ENCODE measurements around the gene TUBB8.
"Not testable (repeated sequence)": the region's sequence is repeated elsewhere in the genome, so short reads cannot be mapped to it uniquely, and the experiment has no call there.

DNA sequence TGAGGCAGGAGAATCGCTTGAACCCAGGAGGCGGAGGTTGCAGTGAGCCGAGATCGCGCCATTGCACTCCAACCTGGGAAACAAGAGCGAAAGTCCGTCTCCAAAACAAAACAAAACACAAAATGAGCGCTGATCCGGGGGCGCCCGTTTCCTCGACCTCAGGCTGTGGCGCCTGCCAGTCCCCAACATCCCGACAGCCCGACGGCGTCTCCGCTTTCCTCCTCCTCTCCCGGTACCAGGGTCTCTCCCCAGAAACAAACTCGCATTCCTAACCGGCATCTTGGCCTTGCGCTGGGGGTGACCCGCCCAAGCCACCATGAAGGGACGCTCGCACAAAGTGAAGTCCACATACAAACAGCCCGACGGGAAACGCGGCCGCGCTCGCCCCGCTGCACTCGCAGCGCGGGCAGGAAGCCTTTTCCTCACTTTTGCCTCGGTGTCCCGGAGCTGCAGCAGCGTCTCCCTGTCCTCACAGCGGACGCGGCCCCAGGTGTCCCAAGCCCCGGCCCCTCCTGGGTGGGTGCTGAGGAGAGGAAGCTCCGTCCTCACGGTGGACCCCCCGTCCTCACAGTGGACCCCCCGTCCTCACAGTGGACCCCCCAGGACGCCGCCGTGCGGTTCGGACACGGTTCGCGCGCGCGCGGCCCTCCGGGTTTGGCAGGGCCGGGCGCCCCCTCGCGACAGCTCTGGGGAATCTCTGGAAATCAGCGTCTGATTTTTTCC is 24.6 kb upstream of the TUBB8 start:
- TF ChIP-seq, protein P1, sequence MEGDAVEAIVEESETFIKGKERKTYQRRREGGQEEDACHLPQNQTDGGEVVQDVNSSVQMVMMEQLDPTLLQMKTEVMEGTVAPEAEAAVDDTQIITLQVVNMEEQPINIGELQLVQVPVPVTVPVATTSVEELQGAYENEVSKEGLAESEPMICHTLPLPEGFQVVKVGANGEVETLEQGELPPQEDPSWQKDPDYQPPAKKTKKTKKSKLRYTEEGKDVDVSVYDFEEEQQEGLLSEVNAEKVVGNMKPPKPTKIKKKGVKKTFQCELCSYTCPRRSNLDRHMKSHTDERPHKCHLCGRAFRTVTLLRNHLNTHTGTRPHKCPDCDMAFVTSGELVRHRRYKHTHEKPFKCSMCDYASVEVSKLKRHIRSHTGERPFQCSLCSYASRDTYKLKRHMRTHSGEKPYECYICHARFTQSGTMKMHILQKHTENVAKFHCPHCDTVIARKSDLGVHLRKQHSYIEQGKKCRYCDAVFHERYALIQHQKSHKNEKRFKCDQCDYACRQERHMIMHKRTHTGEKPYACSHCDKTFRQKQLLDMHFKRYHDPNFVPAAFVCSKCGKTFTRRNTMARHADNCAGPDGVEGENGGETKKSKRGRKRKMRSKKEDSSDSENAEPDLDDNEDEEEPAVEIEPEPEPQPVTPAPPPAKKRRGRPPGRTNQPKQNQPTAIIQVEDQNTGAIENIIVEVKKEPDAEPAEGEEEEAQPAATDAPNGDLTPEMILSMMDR (IDR thresholded peaks at IDR 0.05), result peak; percentile 35 to 73 (median 36)
- TF ChIP-seq POLR2A (IDR thresholded peaks at IDR 0.05), result not testable (repeated sequence)

Data from testis (tissue), 2 donors.